WTC11 (cell line): ENCODE measurements around the gene CSPG4. TPM values are rescaled to one million over a fixed set of nuclear protein-coding genes. Genes with fewer than 3 reads are reported as not detected.
"Not testable (repeated sequence)": the region's sequence is repeated elsewhere in the genome, so short reads cannot be mapped to it uniquely, and the experiment has no call there.

Experiments used
- ATAC-seq: fragments of 200-7000 bp; cut with Tn5 transposase; 2 replicates; pipeline ENCODE4 v1.10.0; 2021; ENCODE audit warnings: mild to moderate bottlenecking, moderate library complexity
- CTCF ChIA-PET: fragments of 300-600 bp; sonication (Branson Sonifier 250); formaldehyde crosslinking; loops from one replicate; lab custom pipeline; 2021; ENCODE audit warnings: antibody characterized with exemption; lab: Charles Lee
- POLR2A ChIA-PET: fragments of 350-600 bp; sonication (Branson Sonifier 250); formaldehyde crosslinking; loops from one replicate; lab custom pipeline; 2021; ENCODE audit warnings: antibody characterized with exemption; lab: Charles Lee
- DNase-seq: peaks from one replicate; pipeline ENCODE4 v3.0.0; 2021; ENCODE audit warnings: low spot score
- H3K27ac Mint-ChIP-seq: 2 replicates; pipeline ENCODE4 v1.8.0; 2021; ENCODE audit warnings: mixed read lengths
- H3K27me3 Mint-ChIP-seq: 2 replicates; pipeline ENCODE4 v1.8.0; 2021; ENCODE audit warnings: low read depth, mild to moderate bottlenecking, moderate library complexity, mixed read lengths
- H3K36me3 Mint-ChIP-seq: 2 replicates; pipeline ENCODE4 v1.8.0; 2021; ENCODE audit warnings: mixed read lengths
- H3K4me1 Mint-ChIP-seq: 2 replicates; pipeline ENCODE4 v1.8.0; 2022; ENCODE audit warnings: mixed read lengths
- H3K4me3 Mint-ChIP-seq: 2 replicates; pipeline ENCODE4 v1.8.0; 2021; ENCODE audit warnings: mild to moderate bottlenecking, moderate library complexity, mixed read lengths
- H3K9me3 Mint-ChIP-seq: 2 replicates; pipeline ENCODE4 v1.8.0; 2021; ENCODE audit warnings: mixed read lengths
- ARID4B ChIP-seq: sonication (generic); formaldehyde crosslinking; IDR thresholded peaks from 2 replicates; pipeline ENCODE4 v1.8.0; 2023; ENCODE audit warnings: missing genetic modification reagents, mild to moderate bottlenecking, borderline replicate concordance
- ZNF425 ChIP-seq: fragments of 250-450 bp; sonication (Bioruptor Pico); conservative IDR thresholded peaks from 2 replicates; pipeline ENCODE4 v1.9.0; 2021; ENCODE audit warnings: mild to moderate bottlenecking
- total RNA-seq: library from RNA; stranded (reverse); gene quantifications from 3 replicates; pipeline ENCODE4 v1.2.3, GENCODE V29; 2021

CSPG4 gene
- total RNA-seq, 1 experiment from 2014 or later: 2.9 TPM

- TF ChIP-seq ARID4B (CRISPR knock-in tag) (no peak), ZNF425 (no peak)
Measured at GRCh38 chr15:75702436-75702835, 10.2 kb downstream of the CSPG4 start (continued).

DNA sequence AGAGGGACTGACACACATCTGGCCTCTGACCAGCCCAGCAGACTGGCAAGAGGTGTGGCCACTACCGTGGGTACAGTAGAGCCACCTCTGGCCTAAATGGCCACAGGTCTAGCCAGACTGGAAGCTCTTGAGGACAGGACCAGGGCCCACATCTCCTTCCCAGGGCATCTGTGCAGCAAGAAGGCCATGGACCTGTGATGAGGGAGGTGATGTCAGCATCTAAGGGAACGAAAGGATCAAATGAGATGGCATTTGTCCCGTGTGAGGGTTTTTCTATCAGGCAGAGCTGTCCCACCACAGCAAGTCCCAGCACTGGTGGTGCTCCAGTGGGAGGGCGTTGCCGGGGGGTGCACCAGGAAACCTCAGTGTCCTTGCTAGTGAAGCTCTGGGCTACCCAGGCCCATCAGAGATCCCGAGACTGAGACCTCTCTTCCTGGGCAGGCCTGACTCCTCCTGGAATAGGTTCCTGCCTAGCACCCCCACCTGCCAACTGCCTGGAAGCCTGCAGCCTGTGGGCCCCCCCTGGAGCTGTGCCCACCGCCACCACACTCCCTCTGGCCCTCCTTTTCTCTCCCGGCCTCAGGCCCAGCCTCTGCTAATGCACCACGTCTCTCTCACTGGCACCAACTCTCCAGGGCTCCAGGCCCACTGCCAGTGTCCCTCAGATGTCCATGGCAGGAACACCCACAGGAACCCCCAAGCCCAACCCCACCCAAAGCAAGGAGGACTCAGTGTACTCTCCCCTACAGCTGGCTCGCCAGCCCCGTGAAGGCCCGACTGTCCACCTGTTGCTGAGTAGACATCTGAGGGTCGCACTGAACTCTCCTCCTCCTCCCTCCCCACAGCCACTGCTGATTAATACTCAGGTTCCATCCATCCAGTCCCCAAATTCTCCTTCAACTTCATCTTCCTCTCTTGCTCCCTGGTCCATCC is 11.3 kb downstream of the CSPG4 start:
- CTCF ChIA-PET, H3K4me3 Mint-ChIP-seq, DNase-seq, H3K27me3 Mint-ChIP-seq, H3K9me3 Mint-ChIP-seq, POLR2A ChIA-PET, H3K4me1 Mint-ChIP-seq, H3K36me3 Mint-ChIP-seq, H3K27ac Mint-ChIP-seq, ATAC-seq: not testable (repeated sequence)

DNA sequence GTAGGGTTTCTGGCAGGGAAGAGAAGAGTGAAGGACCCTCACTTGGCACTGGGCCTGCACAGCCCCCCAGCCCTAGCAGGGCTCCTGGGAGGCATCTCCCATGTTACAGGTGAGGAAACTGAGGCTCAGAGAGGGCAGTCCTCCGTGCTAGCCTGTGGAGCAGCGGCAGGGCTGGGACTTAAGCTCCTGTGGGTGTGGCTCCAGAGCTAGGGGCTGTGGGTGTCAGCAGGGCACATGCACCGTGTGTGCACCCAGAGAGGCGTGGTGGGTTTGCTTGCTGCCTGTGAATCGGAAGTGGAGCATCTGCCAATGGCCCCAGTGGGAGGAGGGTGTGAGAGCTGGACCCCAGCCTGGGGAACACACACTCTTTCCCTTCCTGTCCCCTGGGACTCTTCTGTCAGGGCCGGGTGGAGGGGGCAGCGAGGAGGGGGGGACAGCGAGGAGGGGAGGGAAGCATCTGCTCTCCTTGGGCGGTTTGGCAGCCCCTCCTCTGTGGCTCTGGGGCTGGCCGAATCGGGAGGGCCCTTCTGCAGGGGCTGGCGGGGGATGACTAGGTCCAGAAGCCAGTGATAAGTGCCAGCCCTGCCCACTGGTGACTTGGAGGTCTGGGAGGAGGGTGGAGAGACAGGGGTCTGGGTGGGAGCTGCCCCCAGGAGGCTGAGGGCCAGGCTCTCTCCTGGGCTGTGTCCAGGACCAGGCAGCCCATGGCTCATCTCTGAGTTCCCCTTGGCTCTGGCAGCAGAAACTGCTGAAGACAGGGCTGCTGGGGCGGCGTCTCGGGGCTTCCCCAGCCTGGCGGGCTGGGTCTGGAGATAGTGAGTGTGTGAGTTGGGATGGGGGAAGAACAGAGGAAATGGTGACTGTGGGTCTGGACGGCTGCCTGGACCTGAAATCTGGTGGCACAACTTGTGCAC is 12.4 kb downstream of the CSPG4 start:
- H3K4me1 Mint-ChIP-seq, POLR2A ChIA-PET, H3K27ac Mint-ChIP-seq, H3K36me3 Mint-ChIP-seq, CTCF ChIA-PET, H3K9me3 Mint-ChIP-seq, H3K27me3 Mint-ChIP-seq, DNase-seq, ATAC-seq, H3K4me3 Mint-ChIP-seq: not testable (repeated sequence)

GRCh38 chr15:75699517-75699916 is 13.1 kb downstream of the CSPG4 start:
- not testable (repeated sequence) for ATAC-seq, H3K27ac Mint-ChIP-seq
- CTCF ChIA-PET: interaction anchor here (2.8 kb wide), 1 partner anchor 13 kb away, joined by 7 read pairs; no protein-coding TSS in a partner anchor

DNA sequence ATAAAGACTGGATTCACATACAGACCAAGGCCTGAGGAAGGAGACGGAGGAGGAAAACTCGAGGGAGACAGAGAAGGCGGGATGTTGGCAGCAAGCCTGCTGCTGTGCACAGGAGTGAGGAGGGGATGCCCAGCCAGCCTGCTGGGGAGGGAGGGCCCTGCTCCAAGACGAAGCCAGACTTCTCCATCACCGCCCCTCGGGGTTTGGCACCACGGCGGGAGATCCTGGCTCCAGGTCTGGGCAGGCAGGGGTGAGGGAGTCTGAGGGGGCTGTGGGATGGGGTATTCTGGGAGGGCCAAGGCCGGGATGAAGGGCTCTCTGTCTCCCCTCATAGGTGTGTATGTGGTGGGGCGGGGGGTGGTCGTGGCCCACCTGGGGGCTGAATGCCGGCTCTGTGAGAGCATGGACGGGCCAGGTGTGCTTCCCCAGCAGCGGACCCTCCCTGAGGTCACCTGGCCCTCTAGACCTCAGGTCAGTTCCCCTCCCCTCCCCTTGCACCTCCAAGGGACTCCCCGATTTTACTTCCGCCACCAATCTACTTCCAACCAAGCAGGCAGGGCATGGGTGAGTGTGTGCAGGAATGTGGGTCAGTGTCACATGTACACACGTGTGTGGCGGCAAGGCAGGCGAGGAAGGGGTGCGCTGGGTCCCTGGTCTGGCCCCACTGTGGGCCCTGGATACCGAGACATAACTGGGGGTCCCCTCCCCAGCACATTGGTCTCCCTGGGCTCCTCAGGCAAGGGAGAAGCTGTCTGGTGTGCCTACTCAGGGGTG is 14.5 kb downstream of the CSPG4 start:
- ATAC-seq, POLR2A ChIA-PET, H3K27me3 Mint-ChIP-seq, H3K4me3 Mint-ChIP-seq, H3K9me3 Mint-ChIP-seq, H3K36me3 Mint-ChIP-seq, DNase-seq, H3K27ac Mint-ChIP-seq: not testable (repeated sequence)
- CTCF ChIA-PET: interaction anchor here (1.5 to 2.8 kb wide), 2 partner anchors 12 to 35 kb away, joined by 4 to 7 read pairs; no protein-coding TSS in a partner anchor
- peaks cover 22% of the 10 kb centered on the region for H3K4me1 Mint-ChIP-seq

More at GRCh38 chr15:75699517-75699916, 13.1 kb downstream of the CSPG4 start:
- DNase-seq, H3K4me3 Mint-ChIP-seq, H3K9me3 Mint-ChIP-seq, H3K27me3 Mint-ChIP-seq, POLR2A ChIA-PET, H3K36me3 Mint-ChIP-seq: not testable (repeated sequence)
- peaks cover 12% of the 10 kb centered on the region for H3K4me1 Mint-ChIP-seq
